GM19324 (cell line): Measurements from ENCODE around the gene SUZ12.
A peak's percentile ranks its signal among the peaks of the same experiment; 100 is the strongest.
"Not testable (repeated sequence)": the region's sequence is repeated elsewhere in the genome, so short reads cannot be mapped to it uniquely, and the experiment has no call there.

ENCODE experiments used
- ATAC-seq: cut with Tn5 transposase; IDR thresholded peaks from one replicate; pipeline ENCODE4 v1.9.1; 2021; ENCODE audit warnings: mild to moderate bottlenecking, moderate library complexity; ENCODE audit not compliant: unreplicated experiment, low FRiP score

Gene SUZ12

GRCh38 chr17:31942396-31942795 lies 5.6 kb downstream of the SUZ12 start:
- not testable (repeated sequence) for ATAC-seq

GRCh38 chr17:31951953-31952352 lies 15.1 kb downstream of the SUZ12 start:
- ATAC-seq, result not testable (repeated sequence)

- ATAC-seq, result not testable (repeated sequence)
Observed at GRCh38 chr17:31964131-31964530, 27.3 kb downstream of the SUZ12 start.

GRCh38 chr17:31967648-31968047 lies 30.8 kb downstream of the SUZ12 start:
- no peak for ATAC-seq

GRCh38 chr17:31970416-31970815 lies 33.6 kb downstream of the SUZ12 start:
- not testable (repeated sequence) for ATAC-seq

GRCh38 chr17:31974269-31975071 lies 37.7 kb downstream of the SUZ12 start:
- ATAC-seq, result not testable (repeated sequence)

GRCh38 chr17:31975391-31975790 lies 38.6 kb downstream of the SUZ12 start:
- ATAC-seq, result not testable (repeated sequence)

GRCh38 chr17:31991821-31992220 lies 55.0 kb downstream of the SUZ12 start:
- not testable (repeated sequence) for ATAC-seq

GRCh38 chr17:31997005-31997404 lies 60.2 kb downstream of the SUZ12 start:
- ATAC-seq, result no peak

- ATAC-seq, result peak; percentile 76
Observed at GRCh38 chr17:32006957-32007462, 70.2 kb downstream of the SUZ12 start, which contains the start of gene LRRC37B. LRRC37B (plus strand) TSS chr17:32007383; CDS start chr17:32021393, 14,010 bp downstream.

- ATAC-seq, result peak; percentile 52
Observed at GRCh38 chr17:32007463-32008298, 70.9 kb downstream of the SUZ12 start.

GRCh38 chr17:32009262-32009542 lies 72.4 kb downstream of the SUZ12 start:
- no peak for ATAC-seq

- ATAC-seq, result no peak
Observed at GRCh38 chr17:32010114-32010513, 73.3 kb downstream of the SUZ12 start.

GRCh38 chr17:32015245-32016013 lies 78.6 kb downstream of the SUZ12 start:
- ATAC-seq, result no peak

GRCh38 chr17:32016231-32016630 lies 79.4 kb downstream of the SUZ12 start:
- ATAC-seq, result no peak

GRCh38 chr17:32019228-32019627 lies 82.4 kb downstream of the SUZ12 start:
- ATAC-seq, result no peak

GRCh38 chr17:32020943-32021614 lies 84.3 kb downstream of the SUZ12 start:
- ATAC-seq, result no peak

- no peak for ATAC-seq
Observed at GRCh38 chr17:32021615-32021955, 84.8 kb downstream of the SUZ12 start.

- ATAC-seq, result not testable (repeated sequence)
Observed at GRCh38 chr17:32022554-32022953, 85.7 kb downstream of the SUZ12 start.

- not testable (repeated sequence) for ATAC-seq
Observed at GRCh38 chr17:32027271-32027670, 90.5 kb downstream of the SUZ12 start.
